ENCODE data around the gene SNED1. TPM values are rescaled to one million over a fixed set of nuclear protein-coding genes. Genes with fewer than 3 reads are reported as not detected.

Gene SNED1
- total and polyA plus RNA-seq, 8 donors: 2.0 to 106 (median 16.0) TPM

GRCh38 chr2:241130316-241130715 is 131.9 kb downstream of the SNED1 start:
- DNase-seq: no peak
- Histone ChIP-seq H3K9me3 (no peaks in the 10 kb centered on the region), H3K36me3 (peaks cover 0 to 37% (median 10%) of the 10 kb centered on the region in 4 donors), H3K27ac (no peak overlapping the region), H3K4me1 (no peaks in the 10 kb centered on the region), H3K4me3 (no peak overlapping the region), H3K27me3 (no peaks in the 10 kb centered on the region)
- TF ChIP-seq CTCF (IDR thresholded peaks at IDR 0.05) (no peak), POLR2AphosphoS5 (IDR thresholded peaks at IDR 0.05) (no peak), POLR2A (IDR thresholded peaks at IDR 0.05) (no peak), EP300 (IDR thresholded peaks at IDR 0.05) (no peak)
- WGBS, 5 donors: 90 to 96% (median 94%) methylated on average over 16 of the region's 16 CpGs
- intact Hi-C loops (cut with DNase I; ENCODE audit: low total_unique reads): no loop called here

DNA sequence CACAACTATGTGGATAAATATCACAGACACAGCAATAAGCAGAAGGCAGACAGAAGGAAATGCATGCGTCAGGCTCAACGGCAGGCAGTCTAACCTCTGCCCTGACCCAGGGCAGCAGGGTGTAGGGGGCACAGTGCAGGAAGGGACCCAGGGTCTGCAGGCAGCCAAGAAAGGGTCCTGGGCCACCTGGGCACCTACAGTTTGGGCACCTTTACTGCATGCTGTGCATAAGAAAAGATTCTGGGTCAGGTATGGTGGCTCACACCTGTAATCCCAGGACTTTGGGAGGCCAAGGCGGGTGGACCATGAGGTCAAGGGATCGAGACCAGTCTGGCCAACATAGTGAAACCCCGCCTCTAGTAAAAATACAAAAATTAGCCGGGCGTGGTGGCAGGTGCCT is 133.1 kb downstream of the SNED1 start:
- Histone ChIP-seq H3K36me3 (peaks cover 0 to 43% (median 13%) of the 10 kb centered on the region in 4 donors), H3K4me1 (no peaks in the 10 kb centered on the region), H3K4me3 (no peak overlapping the region), H3K9me3 (no peaks in the 10 kb centered on the region), H3K27me3 (no peaks in the 10 kb centered on the region), H3K27ac (no peak overlapping the region)
- no peak for TF ChIP-seq EP300 (IDR thresholded peaks at IDR 0.05)
- TF ChIP-seq POLR2AphosphoS5 (IDR thresholded peaks at IDR 0.05): no peak
- no peak for TF ChIP-seq CTCF (IDR thresholded peaks at IDR 0.05)
- no peak for TF ChIP-seq POLR2A (IDR thresholded peaks at IDR 0.05)
- no peak for DNase-seq
- intact Hi-C loops (cut with DNase I; ENCODE audit: low total_unique reads): no loop called here
- 92 to 97% (median 96%) methylated on average over 7 of the region's 7 CpGs for WGBS, 5 donors

GRCh38 chr2:241132538-241133435 is 134.4 kb downstream of the SNED1 start:
- no peak for DNase-seq
- Histone ChIP-seq H3K4me3 (no peak overlapping the region), H3K27me3 (no peaks in the 10 kb centered on the region), H3K9me3 (no peaks in the 10 kb centered on the region), H3K4me1 (no peaks in the 10 kb centered on the region), H3K27ac (no peak overlapping the region), H3K36me3 (peaks cover 0 to 48% (median 22%) of the 10 kb centered on the region in 4 donors)
- intact Hi-C loops (cut with DNase I; ENCODE audit: low total_unique reads): no loop called here
- TF ChIP-seq POLR2AphosphoS5 (IDR thresholded peaks at IDR 0.05) (no peak), POLR2A (IDR thresholded peaks at IDR 0.05) (no peak), CTCF (IDR thresholded peaks at IDR 0.05) (no peak), EP300 (IDR thresholded peaks at IDR 0.05) (no peak)
- WGBS, 5 donors: 91 to 96% (median 94%) methylated on average over 14 of the region's 14 CpGs

DNA sequence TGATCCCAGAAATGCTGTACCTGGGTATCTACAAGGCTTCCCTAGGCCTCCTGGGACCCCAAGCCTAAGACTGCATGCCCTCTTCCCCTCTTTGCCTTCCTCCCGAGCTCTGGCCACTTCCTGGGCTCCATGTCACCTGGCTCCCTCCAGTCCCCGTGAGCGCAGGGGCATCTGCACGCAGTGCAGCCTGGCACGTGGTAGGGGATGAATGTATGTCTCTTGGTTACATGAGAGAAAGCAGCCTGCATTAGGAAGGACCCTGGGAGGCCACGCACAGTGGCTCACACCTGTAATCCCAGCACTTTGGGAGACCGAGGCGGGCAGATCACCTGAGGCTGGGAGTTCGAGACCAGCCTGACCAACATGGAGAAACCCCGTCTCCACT is 135.0 kb downstream of the SNED1 start:
- Histone ChIP-seq H3K36me3 (peaks cover 0 to 54% (median 28%) of the 10 kb centered on the region in 4 donors), H3K27ac (no peak overlapping the region), H3K9me3 (no peaks in the 10 kb centered on the region), H3K4me1 (no peaks in the 10 kb centered on the region), H3K27me3 (no peaks in the 10 kb centered on the region), H3K4me3 (no peak overlapping the region)
- intact Hi-C loops (cut with DNase I; ENCODE audit: low total_unique reads): no loop called here
- no peak for TF ChIP-seq EP300 (IDR thresholded peaks at IDR 0.05)
- TF ChIP-seq CTCF (IDR thresholded peaks at IDR 0.05): no peak
- TF ChIP-seq POLR2AphosphoS5 (IDR thresholded peaks at IDR 0.05): no peak
- no peak for TF ChIP-seq POLR2A (IDR thresholded peaks at IDR 0.05)
- 96 to 98% (median 97%) methylated on average over 10 of the region's 10 CpGs for WGBS, 5 donors
- DNase-seq: no peak
